ENCODE results near the gene NDC1. TPM values are rescaled to one million over a fixed set of nuclear protein-coding genes. Genes with fewer than 3 reads are reported as not detected.
A peak's percentile ranks its signal among the peaks of the same experiment; 100 is the strongest.

The NDC1 gene
- total and polyA plus RNA-seq, 3 experiments from 2014 or later, result 6.4 to 40.3 (median 38.8) TPM

DNA sequence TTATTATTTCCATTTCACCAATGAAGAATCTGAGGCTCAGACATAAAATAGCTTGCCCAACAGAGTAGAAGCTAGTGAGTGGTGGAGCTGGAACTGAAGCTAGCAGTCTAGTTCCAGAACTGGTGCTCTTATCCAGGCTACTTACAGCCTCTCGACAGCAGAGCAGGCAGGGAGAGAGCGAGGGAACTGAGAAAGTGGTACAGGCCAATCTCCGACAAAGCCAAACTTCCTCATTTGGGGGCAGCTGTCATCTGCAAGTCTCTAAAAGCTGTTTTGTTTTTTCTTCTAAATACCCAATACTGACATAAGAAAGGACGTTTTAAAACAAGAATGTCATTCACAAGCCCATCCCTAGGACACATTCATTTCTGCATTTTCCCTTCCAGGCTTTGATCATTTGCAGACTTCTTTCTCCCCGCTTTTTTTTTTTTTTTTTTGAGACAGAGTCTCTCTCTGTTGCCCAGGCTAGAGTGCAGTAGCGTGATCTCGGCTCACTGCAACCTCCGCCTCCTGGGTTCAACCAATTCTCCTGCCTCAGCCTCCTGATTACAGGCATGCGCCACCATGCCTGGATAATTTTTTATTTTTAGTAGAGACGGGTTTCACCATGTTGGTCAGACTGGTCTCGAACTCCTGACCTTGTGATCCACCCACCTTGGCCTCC, 31.5 kb upstream of the NDC1 start:
- Mint-ChIP-seq H3K27ac (no peak overlapping the region), H3K36me3 (peaks cover 12 to 78% (median 32%) of the 10 kb centered on the region in 3 donors), H3K27me3 (no peaks in the 10 kb centered on the region), H3K9me3 (no peaks in the 10 kb centered on the region), H3K4me1 (no peaks in the 10 kb centered on the region), H3K4me3 (no peak overlapping the region)
- ChIA-PET POLR2A (no interaction called here), CTCF (interaction anchor here (0.7 to 1.7 kb wide), 5 partner anchors 9 to 180 kb away, joined by 3 to 7 read pairs (median 3); no protein-coding TSS in a partner anchor)
- Histone ChIP-seq H3K36me3 (ENCODE audit: insufficient read depth, low read length) (peaks cover 13% of the 10 kb centered on the region), H3K4me1 (ENCODE audit: insufficient read depth, low read length) (no peaks in the 10 kb centered on the region), H3K4me3 (ENCODE audit: low read length) (no peak overlapping the region), H3K27me3 (ENCODE audit: insufficient read depth, low read length, poor library complexity, severe bottlenecking) (no peaks in the 10 kb centered on the region), H3K27ac (ENCODE audit: low read depth, low read length) (no peak overlapping the region), H3K9me3 (ENCODE audit: low read length) (no peaks in the 10 kb centered on the region)
- no peak for DNase-seq

DNA sequence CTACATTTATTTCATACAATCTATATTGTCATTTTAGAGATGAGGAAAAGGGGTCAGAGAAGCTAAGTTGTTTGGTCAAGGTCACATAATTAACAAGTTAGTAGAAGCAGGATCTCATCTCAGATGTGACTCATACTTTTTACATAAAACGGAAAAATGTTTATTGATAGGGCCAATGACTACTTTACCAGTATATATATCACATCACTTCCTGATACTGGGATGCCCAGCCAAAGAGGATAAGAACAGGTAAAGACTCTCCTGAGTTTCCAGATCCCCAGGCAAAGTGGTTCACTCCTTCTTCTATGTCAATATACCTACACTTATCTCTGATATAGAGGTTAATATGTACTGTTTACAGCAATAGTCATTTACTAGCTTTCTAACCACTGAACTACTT, 30.5 kb upstream of the NDC1 start:
- H3K36me3 ChIP-seq (ENCODE audit: insufficient read depth, low read length), result peaks cover 13% of the 10 kb centered on the region
- CTCF ChIA-PET, result interaction anchor here (1.1 to 1.7 kb wide), 3 partner anchors 8 to 181 kb away, joined by 3 to 7 read pairs (median 3); no protein-coding TSS in a partner anchor

DNA sequence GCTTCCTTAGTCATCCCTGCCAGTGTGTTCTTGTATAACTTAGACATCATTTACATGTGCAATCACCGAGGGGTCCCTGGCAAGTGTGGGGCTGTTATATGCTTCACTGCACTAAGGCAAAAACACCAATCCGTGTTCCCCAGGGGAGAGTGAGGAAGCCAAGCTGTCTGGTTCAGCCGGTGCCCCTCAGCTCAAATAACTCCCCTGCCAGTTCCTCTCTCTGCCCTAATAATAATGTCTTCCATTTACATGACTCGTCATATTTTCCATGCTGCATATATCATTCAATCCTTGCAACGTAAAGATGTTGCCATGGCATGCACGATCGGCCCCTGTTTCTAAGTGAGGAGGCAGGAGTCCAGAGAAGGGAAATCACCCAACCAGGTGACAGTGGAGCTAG, 24.4 kb upstream of the NDC1 start:
- H3K4me3 Mint-ChIP-seq, result no peak overlapping the region
- H3K9me3 ChIP-seq (ENCODE audit: low read length), result no peaks in the 10 kb centered on the region
- peak overlapping the region in 2 of 8 donors; percentile 12 to 32 for H3K27ac Mint-ChIP-seq
- peaks cover 5 to 47% (median 16%) of the 10 kb centered on the region in 3 donors for H3K36me3 Mint-ChIP-seq
- DNase-seq, result no peak
- H3K4me1 ChIP-seq (ENCODE audit: insufficient read depth, low read length), result no peaks in the 10 kb centered on the region
- POLR2A ChIA-PET, result no interaction called here
- H3K27ac ChIP-seq (ENCODE audit: low read depth, low read length), result no peak overlapping the region
- CTCF ChIA-PET, result interaction anchor here (1.5 to 6.9 kb wide), 4 partner anchors 12 to 626 kb away, joined by 4 to 81 read pairs (median 7); no protein-coding TSS in a partner anchor
- no peaks in the 10 kb centered on the region for H3K9me3 Mint-ChIP-seq
- H3K36me3 ChIP-seq (ENCODE audit: insufficient read depth, low read length), result peaks cover 10% of the 10 kb centered on the region
- H3K4me3 ChIP-seq (ENCODE audit: low read length), result no peak overlapping the region
- no peaks in the 10 kb centered on the region for H3K27me3 Mint-ChIP-seq
- peaks cover 0 to 4% (median 3%) of the 10 kb centered on the region in 3 donors for H3K4me1 Mint-ChIP-seq
- H3K27me3 ChIP-seq (ENCODE audit: insufficient read depth, low read length, poor library complexity, severe bottlenecking), result no peaks in the 10 kb centered on the region

More for the DNA sequence above, 30.5 kb upstream of the NDC1 start:
- Mint-ChIP-seq H3K36me3 (peaks cover 12 to 73% (median 32%) of the 10 kb centered on the region in 3 donors), H3K27ac (peak overlapping the region in 1 of 8 donors; percentile 44), H3K4me1 (no peaks in the 10 kb centered on the region), H3K27me3 (no peaks in the 10 kb centered on the region), H3K4me3 (no peak overlapping the region), H3K9me3 (no peaks in the 10 kb centered on the region)
- Histone ChIP-seq H3K4me1 (ENCODE audit: insufficient read depth, low read length) (no peaks in the 10 kb centered on the region), H3K27me3 (ENCODE audit: insufficient read depth, low read length, poor library complexity, severe bottlenecking) (no peaks in the 10 kb centered on the region), H3K9me3 (ENCODE audit: low read length) (no peaks in the 10 kb centered on the region), H3K27ac (ENCODE audit: low read depth, low read length) (no peak overlapping the region), H3K4me3 (ENCODE audit: low read length) (no peak overlapping the region)
- DNase-seq, result no peak
- POLR2A ChIA-PET, result no interaction called here

GRCh38 chr1:53860967-53861411, 22.9 kb upstream of the NDC1 start:
- ChIA-PET POLR2A (no interaction called here), CTCF (interaction anchor here (0.8 to 6.9 kb wide), 21 partner anchors 9 to 952 kb away, joined by 3 to 81 read pairs (median 4); partner anchors contain the start of genes IFT25 and LRRC42)
- H3K36me3 ChIP-seq (ENCODE audit: insufficient read depth, low read length), result peaks cover 12% of the 10 kb centered on the region
- Mint-ChIP-seq H3K36me3 (peaks cover 8 to 49% (median 18%) of the 10 kb centered on the region in 3 donors), H3K27me3 (no peaks in the 10 kb centered on the region), H3K27ac (peak overlapping the region in 1 of 8 donors; percentile 9), H3K4me1 (peaks cover 0 to 4% (median 3%) of the 10 kb centered on the region in 3 donors), H3K4me3 (no peak overlapping the region), H3K9me3 (no peaks in the 10 kb centered on the region)
- peak in 4 of 5 donors; percentile 31 to 64 (median 46) for DNase-seq
- no peaks in the 10 kb centered on the region for H3K27me3 ChIP-seq (ENCODE audit: insufficient read depth, low read length, poor library complexity, severe bottlenecking)
- no peak overlapping the region for H3K4me3 ChIP-seq (ENCODE audit: low read length)
- H3K27ac ChIP-seq (ENCODE audit: low read depth, low read length), result no peak overlapping the region
- no peaks in the 10 kb centered on the region for H3K4me1 ChIP-seq (ENCODE audit: insufficient read depth, low read length)
- no peaks in the 10 kb centered on the region for H3K9me3 ChIP-seq (ENCODE audit: low read length)

- POLR2A ChIA-PET, result no interaction called here
- H3K9me3 Mint-ChIP-seq, result no peaks in the 10 kb centered on the region
- CTCF ChIA-PET, result interaction anchor here (1.9 kb wide), 1 partner anchor 10 kb away, joined by 10 read pairs; no protein-coding TSS in a partner anchor
Observed at GRCh38 chr1:53851571-53852285, 13.6 kb upstream of the NDC1 start.

DNA sequence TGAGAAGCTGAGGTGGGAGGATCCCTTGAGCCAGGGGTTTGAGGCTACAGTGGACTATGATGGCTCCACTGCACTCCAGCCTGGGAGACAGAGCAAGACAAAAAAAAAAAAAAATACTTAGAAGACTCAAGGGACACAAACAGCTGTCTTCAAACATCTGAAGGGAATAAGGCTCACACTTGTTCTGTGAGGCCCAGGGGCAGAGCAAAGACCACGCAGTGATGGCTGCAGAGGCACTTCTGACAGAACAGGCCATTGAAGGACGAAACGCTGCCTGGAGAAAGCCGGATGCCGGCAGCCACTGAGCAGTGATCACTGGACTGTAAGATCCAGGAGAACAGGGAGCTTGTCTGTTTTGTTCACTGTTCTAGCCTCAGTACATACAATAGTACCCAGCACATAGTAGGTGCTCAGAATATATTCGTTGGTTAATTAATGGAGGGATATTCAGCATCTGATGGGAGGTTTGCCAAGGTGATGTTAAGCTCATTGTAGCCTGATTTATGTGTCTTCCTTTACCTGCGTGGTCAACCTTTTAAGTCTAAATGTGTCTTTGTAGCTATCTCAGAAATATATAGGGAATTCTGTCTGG, 12.1 kb upstream of the NDC1 start:
- Mint-ChIP-seq H3K36me3 (peaks cover 0 to 44% (median 32%) of the 10 kb centered on the region in 3 donors), H3K4me1 (no peaks in the 10 kb centered on the region), H3K4me3 (no peak overlapping the region), H3K27me3 (peaks cover 0 to 2% of the 10 kb centered on the region in 2 donors), H3K27ac (peak overlapping the region in 2 of 8 donors; percentile 3 to 43), H3K9me3 (no peaks in the 10 kb centered on the region)
- no peaks in the 10 kb centered on the region for H3K4me1 ChIP-seq (ENCODE audit: insufficient read depth, low read length)
- no peak for DNase-seq
- no peaks in the 10 kb centered on the region for H3K9me3 ChIP-seq (ENCODE audit: low read length)
- ChIA-PET POLR2A (no interaction called here), CTCF (interaction anchor here (1.9 kb wide), 1 partner anchor 11 kb away, joined by 10 read pairs; no protein-coding TSS in a partner anchor)
- H3K27me3 ChIP-seq (ENCODE audit: insufficient read depth, low read length, poor library complexity, severe bottlenecking), result no peaks in the 10 kb centered on the region
- H3K27ac ChIP-seq (ENCODE audit: low read depth, low read length), result no peak overlapping the region
- H3K36me3 ChIP-seq (ENCODE audit: insufficient read depth, low read length), result peaks cover 10% of the 10 kb centered on the region
- H3K4me3 ChIP-seq (ENCODE audit: low read length), result no peak overlapping the region

More at GRCh38 chr1:53851571-53852285, 13.6 kb upstream of the NDC1 start:
- Mint-ChIP-seq H3K27ac (peak overlapping the region in 2 of 8 donors; percentile 12 to 61), H3K36me3 (peaks cover 4 to 58% (median 36%) of the 10 kb centered on the region in 3 donors), H3K4me1 (no peaks in the 10 kb centered on the region), H3K4me3 (no peak overlapping the region), H3K27me3 (no peaks in the 10 kb centered on the region)
- no peak overlapping the region for H3K4me3 ChIP-seq (ENCODE audit: low read length)
- peaks cover 15% of the 10 kb centered on the region for H3K36me3 ChIP-seq (ENCODE audit: insufficient read depth, low read length)
- no peaks in the 10 kb centered on the region for H3K27me3 ChIP-seq (ENCODE audit: insufficient read depth, low read length, poor library complexity, severe bottlenecking)
- no peaks in the 10 kb centered on the region for H3K4me1 ChIP-seq (ENCODE audit: insufficient read depth, low read length)
- no peaks in the 10 kb centered on the region for H3K9me3 ChIP-seq (ENCODE audit: low read length)
- no peak overlapping the region for H3K27ac ChIP-seq (ENCODE audit: low read depth, low read length)
- no peak for DNase-seq

GRCh38 chr1:53847980-53848379, 9.9 kb upstream of the NDC1 start:
- ChIA-PET CTCF (interaction anchor here (1.5 kb wide), 1 partner anchor 13 kb away, joined by 4 read pairs; no protein-coding TSS in a partner anchor), POLR2A (no interaction called here)
- peaks cover 4 to 7% of the 10 kb centered on the region in 2 donors for H3K27me3 Mint-ChIP-seq
- no peaks in the 10 kb centered on the region for H3K36me3 ChIP-seq (ENCODE audit: insufficient read depth, low read length)
- H3K27me3 ChIP-seq (ENCODE audit: insufficient read depth, low read length, poor library complexity, severe bottlenecking), result no peaks in the 10 kb centered on the region
- no peaks in the 10 kb centered on the region for H3K9me3 Mint-ChIP-seq
- H3K4me1 Mint-ChIP-seq, result no peaks in the 10 kb centered on the region
- no peak overlapping the region for H3K27ac ChIP-seq (ENCODE audit: low read depth, low read length)
- H3K36me3 Mint-ChIP-seq, result peaks cover 0 to 26% (median 24%) of the 10 kb centered on the region in 3 donors
- H3K4me3 Mint-ChIP-seq, result no peak overlapping the region
- no peak for DNase-seq
- H3K27ac Mint-ChIP-seq, result peak overlapping the region in 1 of 8 donors; percentile 61
- no peaks in the 10 kb centered on the region for H3K9me3 ChIP-seq (ENCODE audit: low read length)
- no peaks in the 10 kb centered on the region for H3K4me1 ChIP-seq (ENCODE audit: insufficient read depth, low read length)
- H3K4me3 ChIP-seq (ENCODE audit: low read length), result no peak overlapping the region
